ENCODE results near the gene FBN2. TPM values are rescaled to one million over a fixed set of nuclear protein-coding genes. Genes with fewer than 3 reads are reported as not detected.

The FBN2 gene
- total RNA-seq, 3 donors from 2014 or later (not counting 1 experiment from before 2014, with no cell fraction given), result 0.31 to 0.70 (median 0.58) TPM

DNA sequence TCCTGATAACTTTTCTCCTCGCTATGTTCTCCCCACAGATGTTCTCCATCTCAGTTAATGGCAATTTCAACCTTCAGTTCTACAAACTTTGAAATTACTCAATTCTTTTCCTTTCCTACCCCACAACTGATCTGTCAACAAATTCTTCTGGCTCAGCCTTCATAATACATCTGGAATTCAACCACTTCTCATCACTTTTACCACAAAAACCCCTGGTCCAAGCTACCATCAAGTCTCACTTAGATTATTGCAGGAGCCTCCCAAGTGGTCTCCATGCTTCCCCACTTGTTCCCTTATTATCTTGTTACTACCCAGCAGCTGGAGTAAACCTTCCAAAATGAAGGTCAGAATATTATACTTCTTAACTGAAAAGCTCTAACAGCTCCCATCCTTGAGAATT lies 110.1 kb downstream of the FBN2 start:
- Histone ChIP-seq H3K27me3 (ENCODE audit: control insufficient read depth, insufficient read depth, low read length) (no peaks in the 10 kb centered on the region), H3K4me3 (ENCODE audit: low read length) (no peak overlapping the region), H3K9me3 (ENCODE audit: control insufficient read depth, insufficient read depth, low read length) (peaks cover 4% of the 10 kb centered on the region), H3K36me3 (ENCODE audit: control insufficient read depth, insufficient read depth, low read length) (no peaks in the 10 kb centered on the region), H3K27ac (ENCODE audit: low read length) (no peak overlapping the region), H3K4me1 (ENCODE audit: control insufficient read depth, insufficient read depth, low read length) (no peaks in the 10 kb centered on the region)
- Mint-ChIP-seq H3K27ac (no peak overlapping the region), H3K4me1 (no peaks in the 10 kb centered on the region), H3K9me3 (peaks cover 10 to 15% of the 10 kb centered on the region in 2 donors), H3K27me3 (ENCODE audit: low read depth in 2 of 2) (no peaks in the 10 kb centered on the region), H3K36me3 (no peaks in the 10 kb centered on the region), H3K4me3 (no peak overlapping the region)
- ATAC-seq, result no peak
- intact Hi-C loops (cut with micrococcal nuclease), result no loop called here
- TF ChIP-seq, protein P1, sequence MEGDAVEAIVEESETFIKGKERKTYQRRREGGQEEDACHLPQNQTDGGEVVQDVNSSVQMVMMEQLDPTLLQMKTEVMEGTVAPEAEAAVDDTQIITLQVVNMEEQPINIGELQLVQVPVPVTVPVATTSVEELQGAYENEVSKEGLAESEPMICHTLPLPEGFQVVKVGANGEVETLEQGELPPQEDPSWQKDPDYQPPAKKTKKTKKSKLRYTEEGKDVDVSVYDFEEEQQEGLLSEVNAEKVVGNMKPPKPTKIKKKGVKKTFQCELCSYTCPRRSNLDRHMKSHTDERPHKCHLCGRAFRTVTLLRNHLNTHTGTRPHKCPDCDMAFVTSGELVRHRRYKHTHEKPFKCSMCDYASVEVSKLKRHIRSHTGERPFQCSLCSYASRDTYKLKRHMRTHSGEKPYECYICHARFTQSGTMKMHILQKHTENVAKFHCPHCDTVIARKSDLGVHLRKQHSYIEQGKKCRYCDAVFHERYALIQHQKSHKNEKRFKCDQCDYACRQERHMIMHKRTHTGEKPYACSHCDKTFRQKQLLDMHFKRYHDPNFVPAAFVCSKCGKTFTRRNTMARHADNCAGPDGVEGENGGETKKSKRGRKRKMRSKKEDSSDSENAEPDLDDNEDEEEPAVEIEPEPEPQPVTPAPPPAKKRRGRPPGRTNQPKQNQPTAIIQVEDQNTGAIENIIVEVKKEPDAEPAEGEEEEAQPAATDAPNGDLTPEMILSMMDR (IDR thresholded peaks at IDR 0.05), result no peak
- 94% methylated on average over 1 of the region's 1 CpG for WGBS (ENCODE audit: insufficient coverage)
- no peak for DNase-seq

DNA sequence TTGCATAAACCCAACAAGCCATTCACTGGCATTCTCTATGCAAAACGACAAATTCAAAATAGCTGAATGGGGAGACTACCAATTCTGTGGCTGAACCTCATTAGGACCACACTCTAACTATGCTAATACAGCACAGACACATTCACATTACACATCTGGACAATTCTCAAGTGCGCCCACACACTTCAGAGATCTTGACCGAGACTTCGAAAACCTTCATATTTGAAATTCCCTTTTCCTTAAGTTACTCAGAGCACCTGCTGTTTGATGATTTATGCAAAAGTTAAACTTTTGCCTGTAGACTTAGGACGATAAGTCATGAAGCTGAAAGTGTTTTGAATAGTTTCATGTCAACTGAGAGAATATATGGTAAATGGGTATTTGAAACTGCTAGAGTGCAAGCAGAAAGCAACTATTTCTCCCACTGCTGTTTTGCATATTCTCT lies 111.9 kb downstream of the FBN2 start:
- Histone ChIP-seq H3K9me3 (ENCODE audit: control insufficient read depth, insufficient read depth, low read length) (peaks cover 4% of the 10 kb centered on the region), H3K27ac (ENCODE audit: low read length) (no peak overlapping the region), H3K4me1 (ENCODE audit: control insufficient read depth, insufficient read depth, low read length) (no peaks in the 10 kb centered on the region), H3K4me3 (ENCODE audit: low read length) (no peak overlapping the region), H3K36me3 (ENCODE audit: control insufficient read depth, insufficient read depth, low read length) (no peaks in the 10 kb centered on the region), H3K27me3 (ENCODE audit: control insufficient read depth, insufficient read depth, low read length) (no peaks in the 10 kb centered on the region)
- ATAC-seq (no peak), DNase-seq (no peak)
- intact Hi-C loops (cut with micrococcal nuclease), result no loop called here
- Mint-ChIP-seq H3K27ac (no peak overlapping the region), H3K4me3 (no peak overlapping the region), H3K9me3 (peaks cover 10 to 15% of the 10 kb centered on the region in 2 donors), H3K4me1 (no peaks in the 10 kb centered on the region), H3K27me3 (ENCODE audit: low read depth in 2 of 2) (no peaks in the 10 kb centered on the region), H3K36me3 (no peaks in the 10 kb centered on the region)
- TF ChIP-seq, protein P1 (IDR thresholded peaks at IDR 0.05), result no peak
- 82% methylated on average over 5 of the region's 5 CpGs for WGBS (ENCODE audit: insufficient coverage)

DNA sequence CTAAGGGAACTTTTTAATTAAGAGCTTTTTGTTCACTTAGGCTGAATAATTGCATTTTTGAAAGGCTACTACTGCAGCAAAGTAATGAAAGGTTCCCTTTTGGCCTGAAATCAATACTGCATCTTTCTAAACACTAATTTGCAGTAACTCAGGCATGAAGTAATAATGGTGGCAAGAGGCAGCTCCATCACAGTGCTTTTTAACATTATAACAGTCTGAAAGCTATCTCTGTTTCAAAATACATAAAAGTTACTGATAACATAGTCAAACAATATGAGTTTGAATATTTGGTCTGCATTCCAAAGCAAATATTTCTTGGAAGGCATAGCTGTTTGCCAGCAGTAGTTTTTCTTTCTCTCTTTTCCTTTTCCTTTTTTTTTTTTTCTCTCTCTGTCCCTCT lies 113.4 kb downstream of the FBN2 start:
- no peaks in the 10 kb centered on the region for H3K4me1 ChIP-seq (ENCODE audit: control insufficient read depth, insufficient read depth, low read length)
- Mint-ChIP-seq H3K36me3 (no peaks in the 10 kb centered on the region), H3K4me3 (no peak overlapping the region), H3K4me1 (no peaks in the 10 kb centered on the region), H3K27ac (no peak overlapping the region), H3K27me3 (ENCODE audit: low read depth in 2 of 2) (no peaks in the 10 kb centered on the region), H3K9me3 (peaks cover 8 to 12% of the 10 kb centered on the region in 2 donors)
- no peaks in the 10 kb centered on the region for H3K36me3 ChIP-seq (ENCODE audit: control insufficient read depth, insufficient read depth, low read length)
- peaks cover 4% of the 10 kb centered on the region for H3K9me3 ChIP-seq (ENCODE audit: control insufficient read depth, insufficient read depth, low read length)
- intact Hi-C loops (cut with micrococcal nuclease), result no loop called here
- ATAC-seq (no peak), DNase-seq (no peak)
- no peaks in the 10 kb centered on the region for H3K27me3 ChIP-seq (ENCODE audit: control insufficient read depth, insufficient read depth, low read length)
- H3K27ac ChIP-seq (ENCODE audit: low read length), result no peak overlapping the region
- H3K4me3 ChIP-seq (ENCODE audit: low read length), result no peak overlapping the region
- TF ChIP-seq, protein P1 (IDR thresholded peaks at IDR 0.05), result no peak

DNA sequence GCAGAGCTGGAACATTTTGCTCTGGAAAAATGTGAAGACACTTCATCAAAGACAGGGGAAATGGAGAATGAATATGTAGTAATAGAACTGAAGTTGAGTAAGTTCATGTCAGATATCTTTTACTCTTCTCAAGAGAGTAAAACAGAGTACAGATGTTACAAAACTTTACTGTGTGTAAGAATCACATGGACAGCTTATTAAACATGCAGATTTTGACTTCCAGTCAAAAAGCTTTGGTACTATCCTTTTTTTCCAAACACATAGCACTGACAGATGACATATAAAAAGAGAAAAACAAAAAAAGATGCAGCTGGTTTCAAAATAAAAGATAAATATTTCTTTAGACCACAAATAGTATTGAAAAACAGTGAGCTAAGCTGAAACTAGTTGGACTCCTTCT lies 115.4 kb downstream of the FBN2 start:
- Mint-ChIP-seq H3K4me3 (no peak overlapping the region), H3K4me1 (no peaks in the 10 kb centered on the region), H3K27me3 (ENCODE audit: low read depth in 2 of 2) (no peaks in the 10 kb centered on the region), H3K36me3 (no peaks in the 10 kb centered on the region), H3K9me3 (peaks cover under 1 to 7% of the 10 kb centered on the region in 2 donors), H3K27ac (no peak overlapping the region)
- Histone ChIP-seq H3K4me3 (ENCODE audit: low read length) (no peak overlapping the region), H3K27ac (ENCODE audit: low read length) (no peak overlapping the region), H3K9me3 (ENCODE audit: control insufficient read depth, insufficient read depth, low read length) (no peaks in the 10 kb centered on the region), H3K4me1 (ENCODE audit: control insufficient read depth, insufficient read depth, low read length) (no peaks in the 10 kb centered on the region), H3K36me3 (ENCODE audit: control insufficient read depth, insufficient read depth, low read length) (no peaks in the 10 kb centered on the region), H3K27me3 (ENCODE audit: control insufficient read depth, insufficient read depth, low read length) (no peaks in the 10 kb centered on the region)
- no peak for DNase-seq
- no peak for ATAC-seq
- intact Hi-C loops (cut with micrococcal nuclease), result no loop called here
- TF ChIP-seq, protein P1 (IDR thresholded peaks at IDR 0.05), result no peak
